Measurements from ENCODE around the gene KARS1.

KARS1 gene

DNA sequence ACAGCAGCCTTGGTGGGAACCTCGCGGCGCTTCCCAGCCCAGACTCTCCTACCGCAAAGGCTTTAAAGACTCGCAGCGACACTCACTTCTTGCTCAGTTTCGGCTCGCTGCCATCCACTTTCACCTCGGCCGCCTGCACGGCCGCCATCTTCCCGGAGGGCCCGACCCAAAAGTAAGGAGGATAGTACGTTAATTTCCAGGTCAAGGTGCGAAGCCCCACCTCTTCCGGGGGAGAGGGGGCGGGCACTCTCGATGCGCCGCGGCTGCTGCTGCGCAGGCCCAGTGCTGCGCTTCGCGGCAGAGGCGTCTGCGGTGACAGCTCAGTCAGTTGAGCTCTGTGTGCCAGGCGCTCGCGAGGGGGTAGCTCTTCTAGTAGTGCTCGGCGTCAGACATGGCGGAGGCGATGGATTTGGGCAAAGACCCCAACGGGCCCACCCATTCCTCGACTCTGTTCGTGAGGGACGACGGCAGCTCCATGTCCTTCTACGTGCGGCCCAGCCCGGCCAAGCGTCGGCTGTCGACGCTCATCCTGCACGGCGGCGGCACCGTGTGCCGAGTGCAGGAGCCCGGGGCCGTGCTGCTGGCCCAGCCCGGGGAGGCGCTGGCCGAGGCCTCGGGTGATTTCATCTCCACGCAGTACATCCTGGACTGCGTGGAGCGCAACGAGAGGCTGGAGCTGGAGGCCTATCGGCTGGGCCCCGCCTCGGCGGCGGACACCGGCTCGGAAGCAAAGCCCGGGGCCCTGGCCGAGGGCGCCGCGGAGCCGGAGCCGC lies at the start of gene KARS1, which contains the start of gene TERF2IP:
KARS1 (minus strand) TSS at position 174 of the 773 bp plus-strand sequence; CDS start at position 148, 26 bp downstream.
TERF2IP (plus strand) TSS at position 282 of the 773 bp plus-strand sequence; CDS start at position 392, 110 bp downstream.
- peak; percentile 91 for DNase-seq

DNA sequence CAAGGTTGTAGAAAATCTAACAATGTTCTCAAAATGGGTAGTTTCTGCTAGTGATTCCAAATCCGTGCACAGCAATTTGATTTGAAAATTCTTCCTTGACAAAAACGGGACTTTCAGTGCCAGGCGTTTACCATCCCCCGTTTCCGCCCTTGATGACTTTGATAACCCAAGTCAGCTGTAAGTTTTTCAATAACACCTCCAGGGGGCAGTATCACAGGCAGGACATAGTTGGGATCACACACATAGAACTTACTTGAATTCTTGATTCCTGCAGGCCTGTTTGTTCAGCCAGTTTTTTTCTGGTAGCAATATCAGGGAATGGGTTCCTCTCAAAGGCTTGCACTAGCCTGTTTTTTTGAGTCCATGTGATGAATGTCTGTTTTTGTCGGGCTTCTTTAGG lies 48.2 kb upstream of the KARS1 start:
- DNase-seq, result no peak

DNA sequence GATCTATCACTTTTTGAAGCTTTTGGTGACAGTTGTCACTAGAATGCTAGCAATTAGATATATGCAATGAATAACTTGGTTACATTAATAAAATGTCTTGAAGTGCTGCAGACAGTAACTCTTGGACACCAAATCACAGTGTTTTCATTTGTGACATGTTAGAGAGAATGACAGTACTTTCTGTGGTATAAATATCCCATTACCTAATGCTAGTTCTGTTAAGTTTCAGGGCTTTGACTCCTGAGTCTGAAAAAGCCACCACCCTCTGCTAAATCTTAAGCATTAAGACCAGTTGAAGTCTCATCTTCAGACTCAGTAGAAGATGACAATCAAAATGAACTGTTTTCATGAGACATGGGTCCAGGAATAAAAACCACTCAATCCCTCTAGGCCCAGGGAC lies 39.9 kb upstream of the KARS1 start:
- DNase-seq, result no peak

DNA sequence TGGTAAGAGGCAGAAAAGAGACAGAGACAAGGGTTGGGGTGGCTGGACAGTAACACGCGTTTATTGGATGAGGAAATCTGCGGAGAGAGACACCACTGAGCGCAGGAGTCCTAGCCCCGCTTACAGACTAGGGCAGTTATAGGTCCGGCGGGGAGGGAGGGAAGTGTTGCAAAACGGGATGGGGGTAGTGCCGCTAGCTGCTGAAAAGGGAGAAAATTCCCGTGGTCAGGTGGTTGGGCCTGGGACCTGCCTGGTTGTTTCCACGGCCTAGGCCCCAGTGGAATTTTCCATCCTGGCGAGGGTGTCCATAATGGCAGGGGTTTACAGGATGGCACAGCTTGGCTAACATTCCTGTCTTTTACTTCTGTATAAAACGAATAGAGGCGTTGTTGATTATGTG lies 34.8 kb upstream of the KARS1 start:
- no peak for DNase-seq

DNA sequence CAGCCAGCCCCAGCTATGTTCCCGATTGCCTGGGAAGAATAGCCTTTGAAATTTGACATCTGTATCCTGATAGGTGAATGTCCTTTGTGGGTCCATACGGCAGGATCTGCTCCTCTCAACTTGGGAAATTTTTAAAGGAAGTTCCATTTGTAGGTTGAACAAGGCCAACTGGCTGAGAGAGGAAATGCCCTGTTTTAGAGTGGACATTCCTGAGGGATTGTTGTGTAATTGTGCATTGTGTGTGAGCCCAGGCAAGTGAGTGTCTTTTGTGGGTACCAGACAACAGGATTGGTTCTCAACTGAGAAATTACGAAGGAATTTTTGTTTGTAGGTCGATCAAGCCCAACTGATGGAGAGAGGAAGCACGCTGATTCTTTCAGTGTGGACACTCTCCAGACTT lies 31.9 kb upstream of the KARS1 start:
- DNase-seq, result no peak

DNA sequence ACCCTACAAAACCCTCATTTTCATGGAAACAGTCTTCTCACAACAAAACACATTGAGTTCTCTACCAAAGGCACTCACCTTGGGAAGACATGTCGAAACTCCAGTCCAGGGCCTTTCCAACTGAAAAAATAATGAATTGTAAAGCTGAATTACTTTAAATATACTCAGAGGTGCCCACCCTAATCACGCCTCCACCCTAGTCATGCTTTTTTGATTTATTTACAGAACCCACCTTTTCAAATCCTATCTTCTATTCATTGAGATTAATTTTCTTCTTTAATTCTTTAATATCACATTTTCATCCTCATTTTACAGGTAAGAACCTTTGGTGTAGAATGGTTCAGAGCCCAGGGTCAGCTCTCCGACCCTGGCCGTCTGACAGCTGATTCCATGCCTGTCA lies 29.4 kb upstream of the KARS1 start, which contains the start of gene CPHXL2:
CPHXL2 (minus strand) TSS at position 101 of the 400 bp plus-strand sequence; CDS start at position 91, 10 bp downstream.
- no peak for DNase-seq

DNA sequence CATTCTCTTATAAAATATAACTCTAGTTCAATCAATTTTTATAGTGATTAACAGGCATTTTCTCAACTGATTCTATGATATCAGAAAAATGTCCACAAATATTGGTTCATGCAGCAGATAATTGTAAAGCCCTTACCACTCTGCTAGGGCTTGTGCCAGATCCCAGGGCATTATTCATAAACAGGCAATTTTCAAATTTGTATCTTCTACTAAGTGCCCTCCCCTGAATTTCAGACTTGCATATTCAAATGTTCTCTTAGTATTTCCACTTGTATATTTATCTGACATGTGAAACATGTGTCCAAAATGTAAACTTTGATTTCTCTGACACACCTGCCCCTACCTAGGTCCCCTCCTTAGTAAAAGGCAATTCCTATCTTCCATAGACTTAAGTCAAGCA lies 20.0 kb upstream of the KARS1 start:
- DNase-seq, result no peak

DNA sequence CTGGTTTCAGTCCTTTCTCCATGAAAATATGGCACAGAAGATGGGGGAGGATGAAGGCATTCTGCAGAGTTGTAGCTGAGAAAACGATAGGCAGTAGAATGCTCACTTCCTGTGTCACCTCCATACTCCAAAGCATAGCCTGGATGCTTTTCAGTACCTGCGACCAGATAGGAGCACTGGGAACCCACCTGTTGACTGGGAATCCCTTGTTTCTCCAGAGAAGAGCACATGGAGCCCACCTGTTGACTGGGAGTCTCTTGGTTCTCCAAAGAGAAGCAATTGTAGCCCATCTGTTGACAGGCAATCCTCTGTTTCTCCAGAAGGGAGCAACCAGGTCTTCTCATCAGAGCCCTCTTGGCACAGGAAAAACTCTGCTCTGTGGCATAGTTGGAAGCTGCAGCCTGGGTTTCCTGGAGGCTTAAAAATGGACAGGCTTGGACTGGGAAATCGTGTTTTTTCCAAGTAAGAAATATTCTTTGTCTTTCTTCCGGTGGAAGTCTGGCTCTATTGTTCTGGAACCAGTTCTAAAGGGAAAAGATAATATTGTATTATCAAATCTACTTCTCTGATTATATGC lies 13.3 kb upstream of the KARS1 start:
- no peak for DNase-seq

DNA sequence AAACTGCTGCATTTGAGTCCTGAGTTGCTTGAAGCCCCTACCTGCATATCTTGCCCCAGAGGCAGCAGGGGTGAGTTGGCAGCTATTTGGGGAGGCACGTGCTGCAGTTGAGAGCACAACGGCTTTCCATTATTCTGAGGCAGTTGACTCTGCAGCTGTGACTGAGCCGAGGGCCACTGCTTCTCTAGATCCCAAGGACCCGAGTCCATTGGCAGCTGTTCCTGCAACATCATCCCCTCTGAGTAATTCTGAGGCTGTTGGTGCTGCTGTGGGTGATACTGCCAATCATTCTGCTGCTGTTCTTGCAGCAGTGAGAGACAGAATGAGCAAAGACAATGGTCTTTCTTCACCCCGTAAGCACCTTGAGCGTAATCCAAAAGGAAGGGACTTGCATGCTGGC lies 12.9 kb upstream of the KARS1 start:
- DNase-seq, result no peak

DNA sequence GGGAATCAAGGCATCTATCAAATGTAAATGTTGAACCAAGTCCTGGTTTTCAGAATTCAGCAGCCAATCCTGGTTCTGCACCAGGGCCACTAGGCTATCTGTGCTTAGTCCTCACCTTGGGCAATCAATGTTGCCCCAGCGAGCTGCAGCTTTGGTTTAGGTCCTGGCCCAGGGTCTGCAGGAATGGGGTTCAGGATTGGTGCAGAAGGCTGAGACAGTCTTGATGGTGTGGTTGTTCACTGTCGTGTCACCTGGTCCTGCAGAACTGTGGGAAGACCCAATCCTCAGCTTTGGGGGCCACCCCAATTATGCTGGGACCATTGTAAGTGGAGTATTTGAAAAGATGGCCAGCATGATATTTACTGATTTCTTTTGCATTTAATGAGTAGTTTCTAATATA lies 10.7 kb upstream of the KARS1 start:
- no peak for DNase-seq

DNA sequence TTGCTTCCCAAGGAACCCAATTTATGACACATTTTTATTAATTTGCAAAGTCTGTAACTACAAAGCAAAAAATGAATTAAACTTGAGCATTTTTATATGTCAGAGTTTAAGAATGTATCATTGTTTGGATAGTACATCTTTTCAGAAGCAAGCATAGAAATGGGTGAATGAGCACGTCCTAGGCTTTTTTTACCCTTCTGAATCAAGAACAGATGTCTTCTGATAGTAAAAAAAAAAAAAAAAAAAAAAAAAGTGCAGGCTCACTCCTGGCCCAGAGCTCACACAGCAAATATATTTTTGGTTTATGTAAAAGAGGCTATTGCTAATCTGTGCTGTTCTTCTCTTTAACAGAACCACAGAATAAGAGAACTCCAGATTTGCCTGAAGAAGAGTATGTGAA lies 6.5 kb upstream of the KARS1 start:
- DNase-seq, result no peak

DNA sequence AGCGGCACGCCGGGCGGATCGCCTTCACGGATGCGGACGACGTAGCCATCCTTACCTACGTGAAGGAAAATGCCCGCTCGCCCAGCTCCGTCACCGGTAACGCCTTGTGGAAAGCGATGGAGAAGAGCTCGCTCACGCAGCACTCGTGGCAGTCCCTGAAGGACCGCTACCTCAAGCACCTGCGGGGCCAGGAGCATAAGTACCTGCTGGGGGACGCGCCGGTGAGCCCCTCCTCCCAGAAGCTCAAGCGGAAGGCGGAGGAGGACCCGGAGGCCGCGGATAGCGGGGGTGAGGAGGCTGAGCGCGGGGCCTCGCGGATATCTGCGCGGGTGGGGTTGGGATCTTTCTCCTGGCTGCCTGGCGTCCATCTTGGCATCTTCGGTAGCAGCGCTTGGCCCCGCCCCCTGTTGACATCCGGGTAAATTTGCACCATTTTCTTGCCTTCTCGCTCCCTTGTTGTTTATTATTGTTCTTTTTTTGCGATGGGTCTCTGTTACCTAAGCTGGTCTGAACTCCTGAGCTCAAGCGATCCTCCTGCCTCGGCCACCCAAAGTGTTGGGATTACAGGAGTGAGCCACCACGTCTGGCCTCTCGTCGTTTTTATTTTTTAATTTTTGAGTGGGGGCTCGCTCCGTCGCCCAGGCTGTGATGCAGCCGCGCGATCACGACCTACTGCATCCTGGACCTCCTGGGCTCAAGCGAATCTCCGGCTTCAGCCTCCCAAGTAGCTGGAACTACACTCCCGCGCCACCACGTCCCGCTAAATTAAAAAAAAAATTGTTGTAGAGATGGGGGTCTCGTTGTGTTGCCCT lies 1.0 kb upstream of the KARS1 start:
- DNase-seq, result peak; percentile 43

DNA sequence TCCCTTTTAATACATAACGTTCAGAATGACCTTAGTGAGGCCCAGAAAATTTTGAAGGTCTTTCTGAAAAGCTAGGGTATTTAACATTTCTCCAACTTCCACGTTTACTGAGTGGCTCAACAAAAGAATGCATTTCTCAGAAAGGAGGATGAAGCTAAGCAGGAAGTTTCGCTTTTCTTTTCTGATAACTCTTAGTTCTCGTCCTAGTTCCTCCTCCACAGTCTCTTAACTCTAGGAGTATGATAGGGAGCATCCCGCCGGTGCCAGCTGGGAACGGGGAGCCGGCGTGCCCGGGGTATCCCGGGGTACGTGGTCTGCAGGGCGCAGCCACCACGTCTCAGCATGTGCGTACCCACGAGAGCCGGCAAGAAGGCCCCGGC lies 363 bp downstream of the KARS1 start:
- peak; percentile 53 for DNase-seq

DNA sequence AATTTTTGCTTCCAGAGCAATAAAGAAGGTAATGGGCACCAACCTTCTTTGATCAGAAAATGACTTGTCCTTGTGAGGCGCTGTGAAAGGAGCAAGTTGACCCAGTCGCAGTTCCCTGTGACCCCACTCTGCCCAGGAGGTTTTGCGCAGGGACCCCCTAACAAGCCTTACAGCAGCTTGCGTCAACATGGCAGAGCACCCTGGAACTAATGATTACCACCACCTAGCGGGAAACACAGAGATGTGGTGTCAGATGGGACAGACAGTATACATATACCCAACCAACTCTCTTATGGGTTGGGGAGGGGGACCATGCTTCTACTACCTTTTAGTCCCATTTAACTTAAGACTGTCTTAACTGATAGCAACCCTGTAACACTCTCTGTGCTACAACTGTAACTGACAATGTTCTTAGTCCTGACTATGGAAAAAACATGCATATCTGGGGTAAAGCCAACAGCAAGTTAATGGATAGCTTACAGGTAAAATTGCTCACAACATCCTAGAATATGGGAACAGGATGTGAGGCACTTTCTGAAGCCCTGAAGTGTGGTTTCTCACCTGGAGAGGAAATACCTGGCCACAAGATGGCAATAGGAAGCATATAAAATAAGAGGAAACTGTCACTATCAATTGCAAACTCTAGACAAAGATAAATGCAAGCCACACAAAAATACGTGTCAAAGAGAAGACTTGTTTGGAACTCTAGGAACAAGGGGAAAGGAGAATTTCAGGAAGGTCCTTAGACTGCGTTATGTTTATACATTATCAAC lies 3.0 kb downstream of the KARS1 start:
- no peak for DNase-seq

DNA sequence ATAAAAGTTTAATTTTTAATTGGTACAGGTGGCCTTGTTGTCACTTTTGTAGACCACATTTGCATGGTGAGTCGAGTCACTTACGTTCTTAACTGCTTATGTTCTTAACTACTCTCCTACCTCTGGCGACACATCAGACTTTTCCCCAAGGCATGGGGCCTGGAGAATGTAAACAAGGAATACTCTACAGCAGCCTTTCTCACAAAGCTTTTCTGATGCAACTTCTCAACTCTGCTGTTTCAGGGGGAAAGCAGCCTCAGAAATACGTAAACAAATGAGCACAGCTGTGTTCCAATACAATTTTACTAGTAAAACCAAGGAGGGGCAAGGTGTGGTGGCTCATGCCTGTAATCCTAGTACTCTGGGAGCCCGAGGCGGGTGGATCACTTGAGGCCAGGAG lies 6.9 kb downstream of the KARS1 start:
- no peak for DNase-seq

DNA sequence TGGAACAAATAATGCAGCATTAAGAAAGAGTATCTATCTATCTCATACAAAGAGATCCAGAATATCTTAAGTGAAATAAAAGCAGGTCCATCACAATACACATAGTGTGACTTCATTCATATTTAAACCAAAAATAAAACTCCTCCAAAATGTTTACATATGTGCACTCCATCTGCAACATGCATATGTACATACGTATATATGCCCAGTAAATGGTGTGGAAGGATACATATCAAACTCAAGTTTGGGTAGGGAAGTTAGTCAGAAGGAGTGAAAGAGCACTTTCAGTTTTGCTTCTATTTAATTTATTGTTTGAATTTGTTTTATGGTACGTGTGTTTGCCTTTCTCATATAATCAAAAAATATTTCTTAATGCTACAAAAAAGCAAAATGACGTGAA lies 12.4 kb downstream of the KARS1 start:
- DNase-seq, result no peak

DNA sequence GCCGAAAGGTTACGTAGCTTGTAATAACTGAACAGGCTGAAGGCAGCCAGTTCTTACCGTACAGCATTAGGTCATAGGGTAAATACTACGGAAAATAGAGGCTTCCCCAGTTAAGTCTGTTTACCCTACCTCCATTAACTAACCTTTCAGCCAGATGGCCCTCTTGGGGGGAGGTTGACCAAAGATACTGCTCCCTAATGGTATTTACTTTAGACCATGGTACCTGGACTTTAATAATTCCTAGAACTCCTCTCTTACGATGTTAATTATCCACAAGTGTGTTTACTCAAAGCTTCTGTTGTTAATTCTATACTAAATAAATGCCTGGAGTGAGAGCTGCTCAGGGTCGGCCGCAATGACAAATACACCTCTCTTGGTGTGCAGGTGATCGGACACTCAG lies 14.6 kb downstream of the KARS1 start:
- DNase-seq, result no peak

DNA sequence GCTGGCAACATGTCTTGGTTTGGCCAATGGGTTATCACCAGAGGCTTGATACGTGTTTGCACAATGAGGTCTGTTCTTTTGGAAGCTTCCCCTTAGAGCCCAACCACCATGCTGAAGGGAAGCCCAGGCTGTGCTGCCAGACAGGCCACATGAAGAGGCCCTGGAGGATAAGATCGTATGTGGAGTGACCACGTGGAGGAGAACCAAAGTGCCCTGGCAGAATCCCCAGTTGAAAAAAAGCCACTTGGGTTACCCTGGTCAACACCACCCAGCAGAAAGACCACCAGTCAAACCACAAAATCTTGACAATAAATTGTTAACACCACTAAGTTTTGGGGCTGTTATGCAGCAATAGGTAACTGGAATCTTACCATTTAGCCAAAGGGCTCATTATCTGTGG lies 17.4 kb downstream of the KARS1 start:
- DNase-seq, result no peak

DNA sequence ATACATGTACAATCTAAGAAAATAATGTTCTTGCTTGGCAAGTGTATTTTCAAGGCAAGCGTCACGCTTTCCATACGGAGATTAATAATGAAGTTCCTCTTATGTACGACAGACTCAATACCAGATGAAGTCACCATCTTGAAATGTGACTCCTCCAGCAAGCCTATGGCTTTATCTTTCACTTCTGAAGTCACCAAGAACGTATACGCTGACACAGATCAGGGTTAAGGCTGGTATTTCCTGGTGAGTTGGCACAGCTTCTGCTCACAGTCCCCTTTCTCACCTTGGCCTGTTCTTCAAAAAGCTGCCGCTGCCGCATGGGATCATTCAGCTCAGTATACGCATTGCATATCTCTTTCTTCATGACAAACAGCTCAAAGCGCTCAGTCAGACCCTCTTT lies 18.3 kb downstream of the KARS1 start:
- no peak for DNase-seq

DNA sequence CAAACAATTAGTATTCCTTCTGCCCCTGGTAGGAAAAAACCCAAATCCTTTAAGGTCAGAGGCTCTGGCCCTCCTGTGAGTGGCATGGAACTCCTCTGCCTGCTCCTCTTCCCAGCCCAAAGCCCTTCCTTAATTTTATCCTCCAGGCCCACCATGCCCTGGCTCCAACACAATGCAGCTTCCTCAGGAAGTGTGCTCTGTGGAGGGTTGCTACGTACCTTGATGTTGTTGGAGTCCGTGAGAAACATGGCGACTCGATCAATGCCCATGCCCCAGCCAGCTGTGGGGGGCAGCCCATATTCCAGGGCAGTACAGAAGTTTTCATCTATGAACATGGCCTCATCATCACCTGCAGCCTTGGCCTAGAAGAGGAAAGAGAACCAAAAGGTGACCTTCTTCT lies 19.1 kb downstream of the KARS1 start:
- no peak for DNase-seq

DNA sequence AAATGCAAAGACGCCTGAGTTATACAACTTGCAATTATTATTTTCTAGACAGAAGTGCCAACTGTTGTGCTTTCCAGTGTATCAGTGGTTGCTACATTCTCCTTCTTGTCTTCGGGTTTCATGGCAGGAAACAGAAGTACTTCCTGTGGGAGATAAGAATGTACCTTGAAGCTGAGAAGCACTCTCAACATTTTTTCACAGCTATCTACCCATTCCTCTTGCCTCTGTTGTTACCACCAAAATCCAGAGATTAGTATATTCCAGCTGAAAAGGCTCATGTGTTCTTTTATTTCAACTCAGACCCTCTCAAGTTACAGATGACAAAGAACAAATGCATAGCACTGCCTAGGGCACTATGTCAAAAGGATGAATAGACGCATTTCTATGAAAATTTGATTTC lies 19.6 kb downstream of the KARS1 start:
- DNase-seq, result no peak

DNA sequence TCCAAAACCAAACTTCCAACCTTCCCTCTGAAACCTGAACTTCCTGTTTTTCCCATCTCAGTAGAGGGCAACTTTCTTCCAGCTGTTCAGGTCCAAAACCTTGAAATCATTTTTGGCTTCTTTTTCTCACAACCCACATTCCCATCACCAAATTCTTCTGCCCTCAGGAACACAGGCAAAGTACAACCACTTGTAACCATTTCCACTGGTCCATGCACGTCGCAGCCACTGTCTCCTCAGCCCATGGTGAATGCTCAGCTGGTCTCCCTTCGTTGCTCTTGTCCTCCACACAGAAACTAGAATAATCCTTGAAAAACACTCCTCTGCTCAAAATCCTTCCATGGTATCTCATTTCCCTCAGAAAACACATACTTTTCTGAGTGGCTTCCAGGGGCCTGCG lies 20.7 kb downstream of the KARS1 start:
- no peak for DNase-seq

DNA sequence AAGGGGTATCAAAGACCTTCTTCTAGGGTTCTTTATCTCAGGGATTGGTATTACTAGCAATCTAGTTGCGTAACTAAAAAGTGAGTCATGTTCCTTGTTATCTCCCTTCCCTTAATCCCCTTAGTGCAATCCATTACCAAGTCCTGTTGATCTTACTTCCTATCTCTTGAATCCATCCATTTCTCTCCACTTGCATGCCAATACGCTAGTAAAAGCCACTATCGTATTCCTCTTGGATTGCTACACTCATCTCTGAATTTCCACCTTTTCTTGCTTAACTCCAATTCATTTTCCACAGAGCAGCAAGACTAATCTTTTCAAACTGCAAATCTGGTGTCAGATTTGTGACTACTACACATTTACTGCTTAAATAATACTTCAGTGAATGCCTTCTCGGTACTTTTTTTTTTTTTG lies 22.5 kb downstream of the KARS1 start:
- DNase-seq, result peak; percentile 82

All from MV-4-11 (cell line).